Thyroid gland (tissue), 4 donors: Measurements from ENCODE around the gene TAC4. TPM values are rescaled to one million over a fixed set of nuclear protein-coding genes. Genes with fewer than 3 reads are reported as not detected.
A peak's percentile ranks its signal among the peaks of the same experiment; 100 is the strongest.

Experiments used
- DNase-seq, 2 donors: peaks; one replicate each; pipeline ENCODE4 v3.0.0-alpha.2; 2019
- H3K27ac ChIP-seq, 3 donors: fragments of 200-600 bp; sonication (generic); 1 replicate in 2 of 3; 2 replicates in 1 of 3; pipeline ENCODE4 v1.5.1; 2016 to 2019; ENCODE audit warnings: mild to moderate bottlenecking in 1 of 3, moderate library complexity in 1 of 3
- H3K27me3 ChIP-seq: fragments of 200-600 bp; sonication (generic); one replicate; pipeline ENCODE4 v1.5.1; 2019
- H3K36me3 ChIP-seq, 2 donors: fragments of 200-600 bp; sonication (generic); one replicate each; pipeline ENCODE4 v1.5.1; 2016 to 2019
- H3K4me1 ChIP-seq, 2 donors: fragments of 200-600 bp; sonication (generic); one replicate each; pipeline ENCODE4 v1.5.1; 2017 to 2019
- H3K4me3 ChIP-seq, 3 donors: fragments of 200-600 bp; sonication (generic); replicated peaks in 1 of 3; 1 replicate in 2 of 3; 2 replicates in 1 of 3; pipeline ENCODE4 v1.5.1; 2016; ENCODE audit warnings: mild to moderate bottlenecking in 1 of 3
- H3K9me3 ChIP-seq: fragments of 200-600 bp; sonication (generic); one replicate; pipeline ENCODE4 v1.5.1; 2017
- POLR2A ChIP-seq, 2 donors: fragments of 450-650 bp; IDR thresholded peaks; one replicate each; pipeline ENCODE4 v1.6.1; 2017; ENCODE audit warnings: antibody characterized with exemption in 2 of 2, mild to moderate bottlenecking in 2 of 2, moderate library complexity in 1 of 2
- WGBS, 2 donors: methylation state at CpG; one replicate each; pipeline ENCODE4 v1.1.5; 2017; 5-methylcytosine and 5-hydroxymethylcytosine counted together
- intact Hi-C: fragments of 100-400 bp; cut with DNase I; formaldehyde crosslinking; loops from one replicate; pipeline ENCODE4 v1.15.1; 2023
- total RNA-seq, 4 donors: library from RNA; depleted of rRNA; stranded (reverse); fragments of >200 nt; gene quantifications; one replicate each; pipeline ENCODE4 v1.2.3, GENCODE V29; 2016
- TF ChIP-seq, protein P1 (sequence below), 6 experiments: fragments of 200-600 bp in 3 of 6; fragments of 450-650 bp in 3 of 6; sonication (generic) in 3 of 6; IDR thresholded peaks; one replicate each; pipeline ENCODE4 v1.5.1; 2016 to 2019; ENCODE audit warnings: antibody characterized with exemption in 6 of 6, mild to moderate bottlenecking in 2 of 6, inconsistent platforms in 1 of 6, moderate library complexity in 1 of 6

The TAC4 gene
- total RNA-seq, 4 donors from 2014 or later, result not detected

GRCh38 chr17:49859991-49860953, 12.4 kb upstream of the TAC4 start:
- H3K27ac ChIP-seq, result no peak overlapping the region
- H3K9me3 ChIP-seq, result no peaks in the 10 kb centered on the region
- no peak overlapping the region for H3K4me3 ChIP-seq
- no peaks in the 10 kb centered on the region for H3K36me3 ChIP-seq
- TF ChIP-seq, protein P1, sequence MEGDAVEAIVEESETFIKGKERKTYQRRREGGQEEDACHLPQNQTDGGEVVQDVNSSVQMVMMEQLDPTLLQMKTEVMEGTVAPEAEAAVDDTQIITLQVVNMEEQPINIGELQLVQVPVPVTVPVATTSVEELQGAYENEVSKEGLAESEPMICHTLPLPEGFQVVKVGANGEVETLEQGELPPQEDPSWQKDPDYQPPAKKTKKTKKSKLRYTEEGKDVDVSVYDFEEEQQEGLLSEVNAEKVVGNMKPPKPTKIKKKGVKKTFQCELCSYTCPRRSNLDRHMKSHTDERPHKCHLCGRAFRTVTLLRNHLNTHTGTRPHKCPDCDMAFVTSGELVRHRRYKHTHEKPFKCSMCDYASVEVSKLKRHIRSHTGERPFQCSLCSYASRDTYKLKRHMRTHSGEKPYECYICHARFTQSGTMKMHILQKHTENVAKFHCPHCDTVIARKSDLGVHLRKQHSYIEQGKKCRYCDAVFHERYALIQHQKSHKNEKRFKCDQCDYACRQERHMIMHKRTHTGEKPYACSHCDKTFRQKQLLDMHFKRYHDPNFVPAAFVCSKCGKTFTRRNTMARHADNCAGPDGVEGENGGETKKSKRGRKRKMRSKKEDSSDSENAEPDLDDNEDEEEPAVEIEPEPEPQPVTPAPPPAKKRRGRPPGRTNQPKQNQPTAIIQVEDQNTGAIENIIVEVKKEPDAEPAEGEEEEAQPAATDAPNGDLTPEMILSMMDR (IDR thresholded peaks at IDR 0.05), result no peak
- no peak for TF ChIP-seq POLR2A (IDR thresholded peaks at IDR 0.05)
- WGBS, 2 donors, result 71 to 81% methylated on average over 12 to 15 of the region's 20 CpGs
- intact Hi-C loops, result loop anchor here (2.0 kb wide), 1 partner anchor 137 kb away; no protein-coding TSS in a partner anchor
- H3K4me1 ChIP-seq, result peaks cover 0 to 4% of the 10 kb centered on the region in 2 donors
- no peak for DNase-seq
- no peaks in the 10 kb centered on the region for H3K27me3 ChIP-seq

- H3K36me3 ChIP-seq, result no peaks in the 10 kb centered on the region
- WGBS, 2 donors, result 71 to 77% methylated on average over 6 of the region's 6 CpGs
- peaks cover 0 to 4% of the 10 kb centered on the region in 2 donors for H3K4me1 ChIP-seq
- no peaks in the 10 kb centered on the region for H3K9me3 ChIP-seq
- H3K4me3 ChIP-seq, result no peak overlapping the region
- H3K27me3 ChIP-seq, result no peaks in the 10 kb centered on the region
- no peak for DNase-seq
- intact Hi-C loops, result no loop called here
- no peak overlapping the region for H3K27ac ChIP-seq
- TF ChIP-seq, protein P1 (IDR thresholded peaks at IDR 0.05), result no peak
- no peak for TF ChIP-seq POLR2A (IDR thresholded peaks at IDR 0.05)
Measured at GRCh38 chr17:49858796-49859195, 10.9 kb upstream of the TAC4 start.

DNA sequence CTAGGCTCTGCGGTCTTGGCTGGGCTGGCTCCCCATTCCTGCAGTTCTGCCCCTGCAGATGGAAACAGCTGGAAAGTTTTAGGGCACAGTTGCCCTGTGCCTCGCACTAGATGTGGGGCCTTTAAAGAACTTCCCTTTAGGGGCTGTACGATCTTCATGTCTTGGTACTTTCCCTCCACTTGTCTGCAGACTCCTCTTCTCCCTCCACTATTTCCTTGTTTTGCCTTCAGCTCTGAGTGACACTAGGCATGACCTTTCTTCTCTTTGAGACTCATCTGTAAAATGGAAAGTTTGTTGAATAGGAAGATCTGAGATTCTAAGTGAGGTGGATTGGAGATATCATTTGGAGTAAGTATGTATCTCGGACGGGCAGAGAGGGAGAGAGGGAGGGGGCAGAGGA, 6.3 kb upstream of the TAC4 start:
- Histone ChIP-seq H3K4me1 (peaks cover 3 to 9% of the 10 kb centered on the region in 2 donors), H3K27ac (no peak overlapping the region), H3K9me3 (no peaks in the 10 kb centered on the region), H3K27me3 (no peaks in the 10 kb centered on the region), H3K36me3 (no peaks in the 10 kb centered on the region), H3K4me3 (no peak overlapping the region)
- intact Hi-C loops, result loop anchor here (5.0 kb wide), 2 partner anchors 147 to 277 kb away; partner anchors contain the start of genes NXPH3 and SLC35B1
- DNase-seq, result no peak
- no peak for TF ChIP-seq POLR2A (IDR thresholded peaks at IDR 0.05)
- WGBS, 2 donors, result 87 to 94% methylated on average over 5 of the region's 5 CpGs

DNA sequence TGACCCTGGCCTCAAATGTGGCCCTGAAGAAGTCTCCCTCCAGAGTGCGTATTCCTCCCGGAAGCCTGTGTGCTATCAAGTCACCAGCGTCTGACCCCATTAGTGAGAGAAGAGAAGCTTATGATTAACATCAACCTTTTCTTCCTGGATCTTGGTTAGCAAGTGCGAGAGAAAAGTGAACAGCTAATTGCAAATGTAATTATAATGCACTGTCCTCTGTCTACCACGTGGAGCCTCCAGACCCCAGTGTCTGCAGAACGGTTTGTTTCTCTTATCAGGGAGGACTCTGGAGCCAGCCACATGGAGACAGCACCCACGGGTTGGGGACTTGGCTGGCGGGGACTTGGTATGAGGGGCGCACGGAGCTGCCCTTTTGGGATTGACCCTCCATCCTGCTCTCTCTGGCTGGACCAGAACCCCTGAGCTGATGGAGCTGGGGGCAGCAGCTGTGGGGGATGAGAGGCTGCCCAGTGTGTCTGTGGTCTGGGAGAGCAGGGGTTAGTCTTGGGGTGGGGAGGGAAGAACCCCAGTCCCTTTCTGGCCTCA, 5.7 kb upstream of the TAC4 start:
- DNase-seq, result no peak
- H3K4me3 ChIP-seq, result no peak overlapping the region
- no peaks in the 10 kb centered on the region for H3K36me3 ChIP-seq
- intact Hi-C loops, result loop anchor here (5.0 kb wide), 2 partner anchors 146 to 276 kb away; partner anchors contain the start of genes NXPH3 and SLC35B1
- H3K27me3 ChIP-seq, result no peaks in the 10 kb centered on the region
- H3K27ac ChIP-seq, result no peak overlapping the region
- WGBS, 2 donors, result 70 to 81% methylated on average over 10 of the region's 10 CpGs
- TF ChIP-seq, protein P1 (IDR thresholded peaks at IDR 0.05), result no peak
- no peak for TF ChIP-seq POLR2A (IDR thresholded peaks at IDR 0.05)
- H3K4me1 ChIP-seq, result peaks cover 3 to 9% of the 10 kb centered on the region in 2 donors
- H3K9me3 ChIP-seq, result no peaks in the 10 kb centered on the region

DNA sequence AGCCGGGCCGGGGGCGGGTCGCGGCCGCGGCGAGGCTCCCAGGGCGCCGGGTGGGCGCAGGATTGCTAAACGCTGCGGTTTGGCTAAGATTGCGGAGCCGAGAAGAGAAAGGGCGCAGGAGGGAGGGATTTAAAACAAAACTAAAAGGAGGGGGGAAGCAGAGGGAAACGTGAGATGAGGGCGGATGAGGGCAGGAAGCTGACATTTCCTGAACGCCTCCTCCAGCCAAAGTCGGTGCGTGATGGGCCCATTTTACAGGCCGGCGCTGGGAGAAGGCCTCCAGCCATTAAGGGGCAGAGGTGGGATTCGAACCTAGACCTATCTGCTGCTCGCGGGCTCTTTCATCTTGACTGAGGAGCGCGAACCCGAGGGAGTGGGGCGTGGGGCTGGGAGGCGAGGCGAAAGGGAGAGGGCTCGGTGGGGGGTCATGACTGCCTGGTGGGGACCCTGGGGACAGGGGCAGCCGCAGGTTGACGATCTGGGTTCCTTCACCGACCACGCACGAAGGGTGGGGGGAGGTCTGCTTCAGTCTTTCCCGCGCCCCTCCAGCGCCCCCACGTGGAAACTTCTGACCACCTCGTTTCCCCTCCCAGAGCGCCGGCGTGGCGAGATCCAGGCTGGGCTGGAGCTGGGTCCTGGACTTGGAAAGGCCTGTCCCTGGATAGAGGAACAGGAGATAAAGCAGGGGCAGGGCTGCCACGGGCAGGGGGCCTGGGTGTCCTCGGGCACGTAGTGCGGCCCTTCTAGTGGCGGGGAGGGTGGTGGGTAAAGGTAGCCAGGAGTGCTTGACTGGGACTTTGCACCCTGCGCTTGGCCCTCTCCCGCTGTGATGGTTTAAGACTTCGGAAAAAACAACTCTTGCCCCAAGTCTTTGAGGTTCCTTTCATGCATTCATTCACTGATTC, 3.8 kb upstream of the TAC4 start:
- Histone ChIP-seq H3K27me3 (no peaks in the 10 kb centered on the region), H3K9me3 (no peaks in the 10 kb centered on the region), H3K36me3 (no peaks in the 10 kb centered on the region), H3K4me1 (peaks cover 3 to 9% of the 10 kb centered on the region in 2 donors), H3K4me3 (peak overlapping the region in 2 of 3 donors; percentile 10 to 56), H3K27ac (peak overlapping the region in 1 of 3 donors; percentile 8)
- 5 to 9% methylated on average over 44 to 55 of the region's 55 CpGs for WGBS, 2 donors
- peak; percentile 77 to 79 for DNase-seq
- peak in 1 of 2 donors; percentile 1 for TF ChIP-seq POLR2A (IDR thresholded peaks at IDR 0.05)
- TF ChIP-seq, protein P1 (IDR thresholded peaks at IDR 0.05), result peak in 5 of 6 experiments; percentile 47 to 79 (median 71)
- intact Hi-C loops, result loop anchor here (5.0 kb wide), 2 partner anchors 144 to 274 kb away; partner anchors contain the start of genes NXPH3 and SLC35B1
